Sigmoid colon (tissue), 4 donors: ENCODE measurements around the gene E2F6.

ENCODE experiments used
- CTCF ChIP-seq, 4 experiments: fragments of 450-650 bp in 3 of 4; fragments of 200-600 bp in 1 of 4; IDR thresholded peaks; one replicate each; pipeline ENCODE4 v1.5.1; 2016 to 2019; ENCODE audit warnings: antibody characterized with exemption in 4 of 4, mild to moderate bottlenecking in 3 of 4, moderate library complexity in 2 of 4
- EP300 ChIP-seq, 4 donors: sonication (generic); formaldehyde crosslinking; IDR thresholded peaks; one replicate each; pipeline ENCODE4 v1.6.1; 2017; ENCODE audit warnings: antibody characterized with exemption in 4 of 4
- POLR2A ChIP-seq, 2 donors: fragments of 450-650 bp; IDR thresholded peaks; one replicate each; pipeline ENCODE4 v1.6.1; 2016; ENCODE audit warnings: antibody characterized with exemption in 2 of 2, mild to moderate bottlenecking in 2 of 2, moderate library complexity in 2 of 2
- POLR2AphosphoS5 ChIP-seq, 4 donors: sonication (generic); formaldehyde crosslinking; IDR thresholded peaks; one replicate each; pipeline ENCODE4 v1.6.1; 2017; ENCODE audit warnings: antibody characterized with exemption in 4 of 4

DNA sequence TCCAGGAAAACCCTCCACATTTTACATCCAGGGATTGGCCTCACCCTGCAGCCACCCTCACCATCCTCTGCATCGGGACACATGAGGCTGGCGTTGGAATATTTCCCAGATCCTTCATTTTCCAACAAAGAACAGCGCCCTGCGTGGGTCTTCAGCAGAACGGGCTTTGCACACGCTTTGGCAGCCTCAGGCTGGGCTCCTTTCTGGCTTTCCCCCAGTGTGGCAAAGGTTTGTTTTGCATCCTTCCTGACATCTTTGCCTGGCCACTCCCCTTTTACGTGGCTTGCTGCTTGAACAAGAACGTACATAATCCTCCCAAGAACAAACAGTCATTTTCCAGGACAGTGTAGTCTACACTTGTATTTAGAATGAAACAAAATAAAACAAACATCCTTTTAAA lies 42.3 kb upstream of the E2F6 start:
- TF ChIP-seq POLR2AphosphoS5 (IDR thresholded peaks at IDR 0.05) (no peak), CTCF (IDR thresholded peaks at IDR 0.05) (no peak), POLR2A (IDR thresholded peaks at IDR 0.05) (no peak), EP300 (IDR thresholded peaks at IDR 0.05) (no peak)
